ENCODE data around the gene ZNF33B. TPM values are rescaled to one million over a fixed set of nuclear protein-coding genes. Genes with fewer than 3 reads are reported as not detected.

Gene ZNF33B
- 57.7 TPM for total RNA-seq

GRCh38 chr10:42638055-42638820, at the start of gene ZNF33B:
ZNF33B (minus strand) TSS chr10:42638570; CDS start chr10:42636928, 1,642 bp downstream.

Small RNA genes within 50 kb of the gene (small RNA-seq; reads per million reads assigned to genes)
- gene AL022345.1 (not detected), gene AL022345.2 (not detected), gene AL022345.3 (not detected), gene FXYD6P1 (not detected), gene RNU6-1170P (not detected)

Other genes with a start within 250 kb of the ZNF33B start
- 14.3 TPM for gene BMS1, start 144.2 kb upstream of the ZNF33B start, total RNA-seq